A673 (cell line): ENCODE results near the gene VEGFB. TPM values are rescaled to one million over a fixed set of nuclear protein-coding genes. Genes with fewer than 3 reads are reported as not detected.

Experiments
- BruUV-seq: library from RNA; stranded (reverse); fragments of 400-500 nt; replicated peaks from 2 replicates; lab custom pipeline; 2021; lab: Mats Ljungman, UMichigan
- CTCF ChIA-PET: fragments of 300-600 bp; sonication (Branson Sonifier 250); formaldehyde crosslinking; loops from one replicate; lab custom pipeline; 2022; ENCODE audit warnings: antibody characterized with exemption; lab: Charles Lee
- POLR2A ChIA-PET: fragments of 300-600 bp; sonication (Branson Sonifier 250); formaldehyde crosslinking; loops from one replicate; lab custom pipeline; 2022; ENCODE audit warnings: antibody characterized with exemption; ENCODE audit not compliant: low non-redundant PET; lab: Charles Lee
- DNase-seq: peaks from one replicate; pipeline ENCODE4 v3.0.0-alpha.2; 2015; ENCODE audit warnings: low spot score
- H3K27ac ChIP-seq: fragments of 200-600 bp; sonication (generic); 2 replicates; pipeline ENCODE4 v1.5.1; 2016; ENCODE audit warnings: mixed run types, low read depth, mild to moderate bottlenecking, mixed read lengths, antibody characterized with exemption, low read length; ENCODE audit not compliant: poor library complexity, severe bottlenecking
- H3K27me3 ChIP-seq: fragments of 200-600 bp; sonication (generic); replicated peaks from 2 replicates; pipeline ENCODE4 v1.6.1; 2017; ENCODE audit warnings: mixed run types, low read depth, mild to moderate bottlenecking, mixed read lengths, antibody characterized with exemption, low read length; ENCODE audit not compliant: insufficient read depth, poor library complexity
- H3K36me3 ChIP-seq: fragments of 200-600 bp; sonication (generic); 2 replicates; pipeline ENCODE4 v1.6.1; 2016; ENCODE audit warnings: mixed run types, mild to moderate bottlenecking, mixed read lengths, antibody characterized with exemption, low read length; ENCODE audit not compliant: insufficient read depth, poor library complexity, severe bottlenecking
- H3K4me1 ChIP-seq: fragments of 200-600 bp; sonication (generic); 2 replicates; pipeline ENCODE4 v1.6.1; 2017; ENCODE audit warnings: mixed run types, mild to moderate bottlenecking, mixed read lengths, antibody characterized with exemption, low read length; ENCODE audit not compliant: insufficient read depth, poor library complexity, severe bottlenecking
- H3K4me3 ChIP-seq: fragments of 200-600 bp; sonication (generic); 2 replicates; pipeline ENCODE4 v1.5.1; 2016; ENCODE audit warnings: low read depth, mixed run types, mild to moderate bottlenecking, mixed read lengths, low read length; ENCODE audit not compliant: poor library complexity, severe bottlenecking
- H3K9me3 ChIP-seq: fragments of 200-600 bp; sonication (generic); 2 replicates; pipeline ENCODE4 v1.6.1; 2016; ENCODE audit warnings: mixed run types, low read depth, mild to moderate bottlenecking, mixed read lengths, antibody characterized with exemption, low read length; ENCODE audit not compliant: poor library complexity, severe bottlenecking
- EZH2 ChIP-seq: fragments of 200-600 bp; sonication (generic); IDR thresholded peaks from 2 replicates; pipeline ENCODE4 v1.6.1; 2017; ENCODE audit warnings: borderline replicate concordance, low read depth, mild to moderate bottlenecking, mixed read lengths, antibody characterized with exemption, low read length; ENCODE audit not compliant: poor library complexity, severe bottlenecking
- intact Hi-C: fragments of 100-400 bp; cut with micrococcal nuclease; formaldehyde crosslinking; loops from one replicate; pipeline ENCODE4 v1.10.0; 2022; ENCODE audit not compliant: unreplicated experiment
- total RNA-seq: library from RNA; stranded (reverse); gene quantifications from 2 replicates; pipeline ENCODE4 v1.2.3, GENCODE V29; 2021
- TF ChIP-seq, protein P1 (sequence below): fragments of 300-800, 200-600 bp; sonication (generic); conservative IDR thresholded peaks from 2 replicates; pipeline ENCODE4 v1.5.1; 2017; ENCODE audit warnings: low read depth, mild to moderate bottlenecking, antibody characterized with exemption, low read length, moderate library complexity, mixed read lengths

The VEGFB gene
- total RNA-seq, 1 experiment from 2014 or later = 93.3 TPM

DNA sequence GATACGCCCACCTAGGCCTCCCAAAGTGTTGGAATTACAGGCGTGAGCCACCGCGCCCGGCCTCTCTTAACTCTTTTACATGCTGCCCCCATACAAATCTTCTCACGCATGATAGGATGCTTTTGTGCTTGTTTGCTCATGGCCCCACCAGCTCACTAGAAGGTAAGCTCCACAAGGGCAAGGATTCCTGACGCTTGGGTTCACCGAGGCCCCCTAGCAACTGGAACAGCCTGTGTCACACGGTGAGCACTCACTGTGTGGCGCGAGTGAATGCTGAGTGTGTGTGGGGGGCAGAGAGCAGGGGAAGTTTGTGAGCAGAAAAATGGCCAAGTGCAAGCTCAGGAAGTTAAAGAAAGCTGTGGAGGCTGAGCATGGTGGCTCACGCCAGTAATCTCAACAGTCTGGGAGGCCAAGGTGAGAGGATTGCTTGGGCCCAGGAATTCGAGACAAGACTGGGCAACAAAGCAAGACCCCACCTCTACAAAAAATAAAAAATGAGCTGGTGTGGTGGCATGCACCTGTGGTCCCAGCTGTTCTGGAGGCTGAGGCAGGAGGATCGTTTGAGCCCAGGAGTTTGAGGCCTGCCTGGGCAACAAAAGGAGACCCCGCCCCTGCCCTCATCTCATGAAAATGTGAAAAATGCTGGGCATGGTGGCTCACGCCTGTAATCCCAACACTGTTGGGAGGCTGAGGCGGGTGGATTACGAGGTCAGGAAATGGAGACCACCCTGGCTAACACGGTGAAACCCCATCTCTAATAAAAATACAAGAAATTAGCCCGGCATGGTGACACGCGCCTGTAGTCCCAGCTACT, 47.8 kb downstream of the VEGFB start:
- BruUV-seq = no TSS peak
- peaks cover 13% of the 10 kb centered on the region for H3K4me1 ChIP-seq
- H3K36me3 ChIP-seq = peaks cover 16% of the 10 kb centered on the region
- no peak for TF ChIP-seq EZH2
- TF ChIP-seq, protein P1, sequence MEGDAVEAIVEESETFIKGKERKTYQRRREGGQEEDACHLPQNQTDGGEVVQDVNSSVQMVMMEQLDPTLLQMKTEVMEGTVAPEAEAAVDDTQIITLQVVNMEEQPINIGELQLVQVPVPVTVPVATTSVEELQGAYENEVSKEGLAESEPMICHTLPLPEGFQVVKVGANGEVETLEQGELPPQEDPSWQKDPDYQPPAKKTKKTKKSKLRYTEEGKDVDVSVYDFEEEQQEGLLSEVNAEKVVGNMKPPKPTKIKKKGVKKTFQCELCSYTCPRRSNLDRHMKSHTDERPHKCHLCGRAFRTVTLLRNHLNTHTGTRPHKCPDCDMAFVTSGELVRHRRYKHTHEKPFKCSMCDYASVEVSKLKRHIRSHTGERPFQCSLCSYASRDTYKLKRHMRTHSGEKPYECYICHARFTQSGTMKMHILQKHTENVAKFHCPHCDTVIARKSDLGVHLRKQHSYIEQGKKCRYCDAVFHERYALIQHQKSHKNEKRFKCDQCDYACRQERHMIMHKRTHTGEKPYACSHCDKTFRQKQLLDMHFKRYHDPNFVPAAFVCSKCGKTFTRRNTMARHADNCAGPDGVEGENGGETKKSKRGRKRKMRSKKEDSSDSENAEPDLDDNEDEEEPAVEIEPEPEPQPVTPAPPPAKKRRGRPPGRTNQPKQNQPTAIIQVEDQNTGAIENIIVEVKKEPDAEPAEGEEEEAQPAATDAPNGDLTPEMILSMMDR = no peak
- H3K9me3 ChIP-seq = no peaks in the 10 kb centered on the region
- POLR2A ChIA-PET = no interaction called here
- H3K4me3 ChIP-seq = no peak overlapping the region
- H3K27me3 ChIP-seq = no peaks in the 10 kb centered on the region
- CTCF ChIA-PET = interaction anchor here (1.2 kb wide), 1 partner anchor 19 kb away, joined by 3 read pairs; no protein-coding TSS in a partner anchor
- DNase-seq = no peak
- intact Hi-C loops = no loop called here
- H3K27ac ChIP-seq = no peak overlapping the region

DNA sequence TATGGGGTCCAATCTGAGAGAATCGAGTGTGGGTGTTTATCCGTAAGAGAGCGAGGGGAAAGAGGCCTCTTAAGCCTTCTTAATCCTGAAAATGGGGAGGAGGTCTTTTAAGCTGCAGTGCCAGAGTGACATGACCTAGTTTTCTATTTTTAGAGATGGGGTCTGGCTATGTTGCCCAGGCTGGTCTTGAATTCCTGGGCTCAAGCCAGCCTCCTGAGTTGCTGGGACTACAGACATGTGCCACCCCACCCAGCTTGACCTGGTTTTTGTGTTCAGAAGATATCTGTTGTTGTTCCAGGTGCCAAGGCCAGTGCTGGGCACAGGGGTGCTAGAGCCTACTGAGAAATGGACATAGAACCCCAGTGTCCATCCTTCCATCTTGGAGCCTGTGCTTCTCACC, 48.7 kb downstream of the VEGFB start:
- H3K4me3 ChIP-seq = no peak overlapping the region
- peaks cover 12% of the 10 kb centered on the region for H3K36me3 ChIP-seq
- H3K9me3 ChIP-seq = no peaks in the 10 kb centered on the region
- no peak for DNase-seq
- no TSS peak for BruUV-seq
- ChIA-PET CTCF (interaction anchor here (1.2 kb wide), 1 partner anchor 18 kb away, joined by 3 read pairs; no protein-coding TSS in a partner anchor), POLR2A (no interaction called here)
- no peak overlapping the region for H3K27ac ChIP-seq
- H3K27me3 ChIP-seq = no peaks in the 10 kb centered on the region
- TF ChIP-seq EZH2 = no peak
- TF ChIP-seq, protein P1 = no peak
- intact Hi-C loops = no loop called here
- H3K4me1 ChIP-seq = peaks cover 13% of the 10 kb centered on the region

DNA sequence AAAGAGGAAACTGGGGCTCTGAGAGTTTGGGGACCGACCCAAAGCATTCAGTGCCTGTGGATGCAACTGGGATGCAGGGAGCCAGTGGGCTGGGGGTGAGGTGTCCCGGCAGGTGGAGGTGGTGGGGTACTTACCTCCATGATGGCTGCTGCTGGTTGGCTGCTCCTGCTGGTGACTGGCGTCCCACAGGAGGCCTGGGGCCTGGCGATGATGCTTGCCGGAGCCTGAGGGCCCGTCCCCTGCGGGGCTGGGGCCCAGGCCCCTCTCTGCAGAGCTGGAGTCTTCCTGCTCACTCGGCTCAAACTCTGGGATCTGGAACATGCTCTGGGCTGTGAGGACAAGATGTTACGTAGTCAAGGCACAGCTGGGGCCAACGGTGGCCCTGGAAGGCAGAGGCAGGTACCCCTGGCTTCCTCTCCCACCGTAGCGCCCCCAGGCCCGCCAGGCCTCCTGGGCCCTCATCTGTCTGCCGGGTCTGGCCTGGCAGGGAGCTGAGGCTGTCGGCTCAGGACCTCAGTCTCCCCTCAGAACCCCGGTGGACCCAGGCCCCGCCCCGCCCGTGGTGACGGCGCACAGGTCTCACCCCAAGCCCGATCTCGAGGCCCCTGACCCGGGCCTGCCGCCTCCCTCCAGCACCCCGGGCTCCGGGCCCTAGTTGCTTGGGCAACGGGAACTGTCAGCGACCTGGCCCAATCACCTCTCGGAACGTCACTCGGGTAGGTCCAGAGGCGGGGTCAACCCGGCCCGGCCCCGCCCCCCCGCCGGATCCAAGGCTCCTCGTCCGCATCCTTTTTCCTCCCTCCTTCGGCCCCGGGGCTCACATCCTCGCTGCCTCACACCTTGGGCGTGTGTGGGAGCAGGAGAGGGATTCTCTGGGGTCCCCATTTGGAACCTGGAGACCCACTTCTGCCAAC, 49.9 kb downstream of the VEGFB start, which contains the start of gene BAD:
BAD (minus strand) TSS at position 618 of the 914 bp plus-strand sequence; CDS start at position 321, 297 bp downstream.
- intact Hi-C loops = loop anchor here (2.0 kb wide), 1 partner anchor 14 kb away; no protein-coding TSS in a partner anchor
- H3K4me1 ChIP-seq = peaks cover 13% of the 10 kb centered on the region
- TF ChIP-seq EZH2 = no peak
- TF ChIP-seq, protein P1 = no peak
- H3K36me3 ChIP-seq = peaks cover 6% of the 10 kb centered on the region
- no peaks in the 10 kb centered on the region for H3K27me3 ChIP-seq
- peak within 1 kb of the TSS; percentile 87 for H3K4me3 ChIP-seq
- POLR2A ChIA-PET = no interaction called here
- peak; percentile 97 for DNase-seq
- CTCF ChIA-PET = interaction anchor here (1.1 to 1.6 kb wide), 2 partner anchors 13 to 16 kb away, joined by 3 to 7 read pairs; no protein-coding TSS in a partner anchor
- TSS peak; percentile 56 for BruUV-seq
- H3K27ac ChIP-seq = peak within 1 kb of the TSS; percentile 73
- no peaks in the 10 kb centered on the region for H3K9me3 ChIP-seq
